Chondrocyte (in vitro differentiated cells): ENCODE results near the gene EYA2. TPM values are rescaled to one million over a fixed set of nuclear protein-coding genes. Genes with fewer than 3 reads are reported as not detected.

ENCODE experiments used
- DNase-seq: peaks from one replicate; pipeline ENCODE4 v3.0.0; 2021; ENCODE audit warnings: mixed read lengths, low spot score
- H3K27ac Mint-ChIP-seq: one replicate; pipeline ENCODE4 v1.8.0; 2021; ENCODE audit warnings: mild to moderate bottlenecking, moderate library complexity, mixed read lengths; ENCODE audit not compliant: unreplicated experiment
- H3K27me3 Mint-ChIP-seq: 2 replicates; pipeline ENCODE4 v1.8.0; 2021; ENCODE audit warnings: low read depth, mixed read lengths
- H3K36me3 Mint-ChIP-seq: 2 replicates; pipeline ENCODE4 v1.8.0; 2021; ENCODE audit warnings: low read depth, mixed read lengths
- H3K4me1 Mint-ChIP-seq: 2 replicates; pipeline ENCODE4 v1.8.0; 2021; ENCODE audit warnings: low read depth, mild to moderate bottlenecking, mixed read lengths
- H3K4me3 Mint-ChIP-seq: one replicate; pipeline ENCODE4 v1.8.0; 2021; ENCODE audit warnings: mild to moderate bottlenecking, moderate library complexity, mixed read lengths; ENCODE audit not compliant: unreplicated experiment
- H3K9me3 Mint-ChIP-seq: 2 replicates; pipeline ENCODE4 v1.8.0; 2021; ENCODE audit warnings: low read depth, mixed read lengths
- CTCF ChIP-seq: fragments of 200-600 bp; sonication (generic); IDR thresholded peaks from 2 replicates; pipeline ENCODE4 v1.5.0; 2021; ENCODE audit warnings: antibody characterized with exemption, mild to moderate bottlenecking, moderate library complexity
- total RNA-seq: library from RNA; stranded (reverse); gene quantifications from 3 replicates; pipeline ENCODE4 v1.2.1, GENCODE V29; 2021

Gene EYA2
- total RNA-seq, 1 donor from 2014 or later: 0.32 TPM

GRCh38 chr20:47099093-47099492 is 204.4 kb downstream of the EYA2 start:
- H3K4me1 Mint-ChIP-seq: peaks cover 11% of the 10 kb centered on the region
- H3K36me3 Mint-ChIP-seq: peaks cover 8% of the 10 kb centered on the region
- H3K4me3 Mint-ChIP-seq: no peak overlapping the region
- H3K9me3 Mint-ChIP-seq: peaks cover 27% of the 10 kb centered on the region
- no peak for TF ChIP-seq CTCF
- DNase-seq: no peak
- H3K27me3 Mint-ChIP-seq: peaks cover 30% of the 10 kb centered on the region
- no peak overlapping the region for H3K27ac Mint-ChIP-seq

- no peak for TF ChIP-seq CTCF
- Mint-ChIP-seq H3K36me3 (peaks cover 5% of the 10 kb centered on the region), H3K4me3 (no peak overlapping the region), H3K27ac (peak overlapping the region; percentile 1), H3K9me3 (peaks cover 24% of the 10 kb centered on the region), H3K27me3 (peaks cover 28% of the 10 kb centered on the region), H3K4me1 (peaks cover 11% of the 10 kb centered on the region)
- DNase-seq: no peak
Observed at GRCh38 chr20:47099825-47100441, 205.3 kb downstream of the EYA2 start.

- H3K4me3 Mint-ChIP-seq: no peak overlapping the region
- H3K4me1 Mint-ChIP-seq: peaks cover 11% of the 10 kb centered on the region
- no peak for DNase-seq
- peaks cover 20% of the 10 kb centered on the region for H3K27me3 Mint-ChIP-seq
- peaks cover 8% of the 10 kb centered on the region for H3K9me3 Mint-ChIP-seq
- no peak for TF ChIP-seq CTCF
- H3K27ac Mint-ChIP-seq: no peak overlapping the region
- H3K36me3 Mint-ChIP-seq: no peaks in the 10 kb centered on the region
Observed at GRCh38 chr20:47102629-47103028, 208.0 kb downstream of the EYA2 start.

GRCh38 chr20:47106786-47107185 is 212.1 kb downstream of the EYA2 start:
- TF ChIP-seq CTCF: no peak
- no peak overlapping the region for H3K27ac Mint-ChIP-seq
- H3K36me3 Mint-ChIP-seq: no peaks in the 10 kb centered on the region
- H3K4me3 Mint-ChIP-seq: no peak overlapping the region
- H3K9me3 Mint-ChIP-seq: peaks cover 11% of the 10 kb centered on the region
- H3K27me3 Mint-ChIP-seq: peaks cover 3% of the 10 kb centered on the region
- H3K4me1 Mint-ChIP-seq: no peaks in the 10 kb centered on the region
- DNase-seq: no peak

- Mint-ChIP-seq H3K4me3 (no peak overlapping the region), H3K9me3 (peaks cover 7% of the 10 kb centered on the region), H3K4me1 (peaks cover 9% of the 10 kb centered on the region), H3K27me3 (no peaks in the 10 kb centered on the region), H3K27ac (no peak overlapping the region), H3K36me3 (no peaks in the 10 kb centered on the region)
- no peak for DNase-seq
- no peak for TF ChIP-seq CTCF
Observed at GRCh38 chr20:47108994-47109393, 214.4 kb downstream of the EYA2 start.
